Ishikawa (cell line): ENCODE results near the gene ALDH1B1.

Experiments
- CEBPB ChIP-seq: IDR thresholded peaks from 2 replicates; pipeline ENCODE4 v1.6.1; 2012
- EGR1 ChIP-seq: IDR thresholded peaks from 2 replicates; pipeline ENCODE4 v1.6.1; 2012
- EP300 ChIP-seq: IDR thresholded peaks from 2 replicates; pipeline ENCODE4 v1.6.1; 2012; ENCODE audit warnings: borderline replicate concordance
- NFIC ChIP-seq: IDR thresholded peaks from 2 replicates; pipeline ENCODE4 v1.6.1; 2012
- RAD21 ChIP-seq: IDR thresholded peaks from 2 replicates; pipeline ENCODE4 v1.6.1; 2012; ENCODE audit warnings: low read depth
- REST ChIP-seq: IDR thresholded peaks from 2 replicates; pipeline ENCODE4 v1.6.1; 2012; ENCODE audit warnings: low read depth, mild to moderate bottlenecking
- TAF1 ChIP-seq: IDR thresholded peaks from 2 replicates; pipeline ENCODE4 v1.6.1; 2012; ENCODE audit warnings: low read depth, mild to moderate bottlenecking
- USF1 ChIP-seq: IDR thresholded peaks from 2 replicates; pipeline ENCODE4 v1.6.1; 2012
- YY1 ChIP-seq: IDR thresholded peaks from 2 replicates; pipeline ENCODE4 v1.6.1; 2012; ENCODE audit warnings: low read depth
- TF ChIP-seq, protein P1 (sequence below): IDR thresholded peaks from 2 replicates; pipeline ENCODE4 v1.6.1; 2012

- TF ChIP-seq USF1 (no peak), EGR1 (no peak), TAF1 (no peak), REST (no peak), RAD21 (no peak), NFIC (no peak), EP300 (no peak), CEBPB (no peak), YY1 (no peak)
- TF ChIP-seq, protein P1, sequence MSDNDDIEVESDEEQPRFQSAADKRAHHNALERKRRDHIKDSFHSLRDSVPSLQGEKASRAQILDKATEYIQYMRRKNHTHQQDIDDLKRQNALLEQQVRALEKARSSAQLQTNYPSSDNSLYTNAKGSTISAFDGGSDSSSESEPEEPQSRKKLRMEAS: no peak
Measured at GRCh38 chr9:38350529-38350928, 42.0 kb upstream of the ALDH1B1 start.
